DMS153 treated with DMSO at 0.1 percent for 48 hours (cell line): Measurements from ENCODE around the gene MAGEB4.
"Not testable (repeated sequence)": the region's sequence is repeated elsewhere in the genome, so short reads cannot be mapped to it uniquely, and the experiment has no call there.

ENCODE experiments used
- DNase-seq: peaks from one replicate; lab custom pipeline; 2025; ENCODE audit not compliant: unreplicated experiment; lab: John Stamatoyannopoulos, UW

MAGEB4 gene

GRCh38 chrX:30241724-30242415 lies at the start of gene MAGEB4:
Gene MAGEB4 (plus strand): TSS chrX:30242000. CDS start chrX:30242136, 136 bp downstream.
- no peak for DNase-seq

GRCh38 chrX:30193910-30194309 lies 47.9 kb upstream of the MAGEB4 start:
- not testable (repeated sequence) for DNase-seq

GRCh38 chrX:30196322-30196721 lies 45.5 kb upstream of the MAGEB4 start:
- DNase-seq, result no peak

GRCh38 chrX:30212172-30212571 lies 29.6 kb upstream of the MAGEB4 start:
- DNase-seq, result no peak

GRCh38 chrX:30215357-30215843 lies 26.4 kb upstream of the MAGEB4 start, which contains the start of gene MAGEB2:
Gene MAGEB2 (plus strand): TSS chrX:30215563. CDS start chrX:30218581, 3,018 bp downstream.
- no peak for DNase-seq

- no peak for DNase-seq
These were observed 24.3 kb upstream of the MAGEB4 start for GRCh38 chrX:30217465-30217864.

- DNase-seq, result no peak
These were observed 22.4 kb upstream of the MAGEB4 start for GRCh38 chrX:30219372-30219771.

GRCh38 chrX:30220661-30221060 lies 21.1 kb upstream of the MAGEB4 start:
- DNase-seq, result no peak

GRCh38 chrX:30224536-30224935 lies 17.3 kb upstream of the MAGEB4 start:
- DNase-seq, result no peak

GRCh38 chrX:30228526-30228925 lies 13.3 kb upstream of the MAGEB4 start:
- DNase-seq, result no peak

GRCh38 chrX:30230395-30230794 lies 11.4 kb upstream of the MAGEB4 start, which contains the start of gene MAGEB3:
Gene MAGEB3 (plus strand): TSS chrX:30230657. CDS start chrX:30235925, 5,268 bp downstream.
- no peak for DNase-seq

GRCh38 chrX:30246769-30247489 lies 5.1 kb downstream of the MAGEB4 start, which contains the start of gene MAGEB1:
Gene MAGEB1 (plus strand): TSS chrX:30247146. CDS start chrX:30250494, 3,348 bp downstream.
- DNase-seq, result no peak

- no peak for DNase-seq
These were observed 7.1 kb downstream of the MAGEB4 start for GRCh38 chrX:30248854-30249253.

GRCh38 chrX:30253257-30253656 lies 11.5 kb downstream of the MAGEB4 start:
- DNase-seq, result no peak

GRCh38 chrX:30259927-30260326 lies 18.1 kb downstream of the MAGEB4 start:
- no peak for DNase-seq

- DNase-seq, result no peak
These were observed 19.2 kb downstream of the MAGEB4 start for GRCh38 chrX:30261012-30261411.

GRCh38 chrX:30262763-30263162 lies 21.0 kb downstream of the MAGEB4 start:
- no peak for DNase-seq

- DNase-seq, result no peak
These were observed 28.8 kb downstream of the MAGEB4 start for GRCh38 chrX:30270639-30271038.

- DNase-seq, result peak; percentile 1
These were observed 33.7 kb downstream of the MAGEB4 start for GRCh38 chrX:30275498-30275897.

GRCh38 chrX:30278365-30278764 lies 36.6 kb downstream of the MAGEB4 start:
- DNase-seq, result no peak

- no peak for DNase-seq
These were observed 38.6 kb downstream of the MAGEB4 start for GRCh38 chrX:30280428-30280827.

- DNase-seq, result no peak
These were observed 40.7 kb downstream of the MAGEB4 start for GRCh38 chrX:30282527-30282926.
